HCT116 (cell line): Measurements from ENCODE around the gene FAM43B. TPM values are rescaled to one million over a fixed set of nuclear protein-coding genes. Genes with fewer than 3 reads are reported as not detected.

Experiments
- ATAC-seq: fragments of 200-7000 bp; cut with Tn5 transposase; 2 replicates; pipeline ENCODE4 v1.9.1; 2020; ENCODE audit warnings: mild to moderate bottlenecking, moderate library complexity
- BruUV-seq: library from RNA; stranded (reverse); fragments of 400-500 nt; replicated peaks from 2 replicates; lab custom pipeline; 2021; lab: Mats Ljungman, UMichigan
- CTCF ChIA-PET: fragments of 300-600 bp; sonication (Branson Sonifier 250); formaldehyde crosslinking; loops from one replicate; lab custom pipeline; 2021; ENCODE audit warnings: antibody characterized with exemption; lab: Charles Lee
- POLR2A ChIA-PET: fragments of 300-600, 350-600 bp; sonication (Branson Sonifier 250); formaldehyde crosslinking; loops from one replicate; lab custom pipeline; 2021; ENCODE audit warnings: antibody characterized with exemption; lab: Charles Lee
- RAD21 ChIA-PET, 2 experiments: fragments of 300-600 bp; sonication (Branson Sonifier 250); formaldehyde crosslinking; loops; one replicate each; lab custom pipeline; 2023; ENCODE audit warnings: low total read pairs in 2 of 2; ENCODE audit not compliant: uncharacterized antibody in 2 of 2, unreplicated experiment in 2 of 2, low non-redundant PET in 1 of 2; lab: Charles Lee
- DNase-seq: peaks from one replicate; pipeline ENCODE4 v3.0.0-alpha.2; 2010; ENCODE audit warnings: low read depth, low spot score
- H2AFZ ChIP-seq: fragments of 200-600 bp; shearing (Covaris generic), sonication (generic); 2 replicates; pipeline ENCODE4 v1.6.1; 2017; ENCODE audit warnings: low read depth, mixed run types, mixed read lengths, antibody characterized with exemption, low read length; ENCODE audit not compliant: poor library complexity, severe bottlenecking
- H3K27ac ChIP-seq: 2 replicates; pipeline ENCODE4 v1.5.1; 2012; ENCODE audit warnings: low read depth, low read length
- H3K27me3 ChIP-seq: fragments of 200-600 bp; sonication (generic); 2 replicates; pipeline ENCODE4 v1.6.1; 2016; ENCODE audit warnings: mixed run types, low read length, mixed read lengths; ENCODE audit not compliant: insufficient read depth
- H3K36me3 ChIP-seq, 2 experiments: fragments of 200-500 bp in 1 of 2; fragments of 200-600 bp in 1 of 2; sonication (Bioruptor generic) in 1 of 2; sonication (generic) in 1 of 2; 2 replicates each; pipeline versions ENCODE4 v1.5.1 to v1.6.1; 2014 to 2016; ENCODE audit warnings: low read length in 2 of 2, inconsistent platforms in 1 of 2, mixed read lengths in 1 of 2, mixed run types in 1 of 2; ENCODE audit not compliant: insufficient read depth in 2 of 2, control insufficient read depth in 1 of 2
- H3K4me1 ChIP-seq, 2 experiments: fragments of 200-600 bp in 1 of 2; sonication (generic) in 1 of 2; 2 replicates each; pipeline versions ENCODE4 v1.5.1 to v1.6.1; 2012 to 2017; ENCODE audit warnings: low read length in 2 of 2, inconsistent platforms in 1 of 2, mild to moderate bottlenecking in 1 of 2, mixed read lengths in 1 of 2, mixed run types in 1 of 2, moderate library complexity in 1 of 2; ENCODE audit not compliant: insufficient read depth in 2 of 2, control insufficient read depth in 1 of 2
- H3K4me2 ChIP-seq: fragments of 200-600 bp; sonication (generic); 2 replicates; pipeline ENCODE4 v1.6.1; 2017; ENCODE audit warnings: mixed run types, low read length, mixed read lengths
- H3K4me3 ChIP-seq, 2 experiments: fragments of 200-600 bp in 1 of 2; sonication (generic) in 1 of 2; replicated peaks in 1 of 2; 2 replicates each; pipeline ENCODE4 v1.5.1; 2011 to 2016; ENCODE audit warnings: low read length in 2 of 2, control low read depth in 1 of 2, low read depth in 1 of 2, mild to moderate bottlenecking in 1 of 2, mixed read lengths in 1 of 2, mixed run types in 1 of 2
- H3K79me2 ChIP-seq: fragments of 200-600 bp; sonication (generic); 2 replicates; pipeline ENCODE4 v1.6.1; 2017; ENCODE audit warnings: mild to moderate bottlenecking, mixed run types, low read length, moderate library complexity, mixed read lengths; ENCODE audit not compliant: insufficient read depth
- H3K9ac ChIP-seq: fragments of 200-600 bp; sonication (generic); 2 replicates; pipeline ENCODE4 v1.6.1; 2016; ENCODE audit warnings: low read length, mixed read lengths
- H3K9me2 ChIP-seq: fragments of 200-600 bp; sonication (generic), shearing (Covaris generic); 2 replicates; pipeline ENCODE4 v1.6.1; 2017; ENCODE audit warnings: mixed run types, mild to moderate bottlenecking, moderate library complexity; ENCODE audit not compliant: insufficient read depth
- H3K9me3 ChIP-seq, 2 experiments: fragments of 200-500 bp in 1 of 2; fragments of 200-600 bp in 1 of 2; sonication (Bioruptor generic) in 1 of 2; sonication (generic) in 1 of 2; 2 replicates each; pipeline ENCODE4 v1.6.1; 2014 to 2017; ENCODE audit warnings: low read length in 2 of 2, mixed read lengths in 2 of 2, inconsistent platforms in 1 of 2, low read depth in 1 of 2, mild to moderate bottlenecking in 1 of 2, mixed run types in 1 of 2, moderate library complexity in 1 of 2; ENCODE audit not compliant: control insufficient read depth in 1 of 2, insufficient read depth in 1 of 2
- H4K20me1 ChIP-seq: fragments of 200-600 bp; sonication (generic), shearing (Covaris generic); 2 replicates; pipeline ENCODE4 v1.6.1; 2017; ENCODE audit warnings: mixed run types, mild to moderate bottlenecking, moderate library complexity; ENCODE audit not compliant: insufficient read depth
- ATF3 ChIP-seq: IDR thresholded peaks from 2 replicates; pipeline ENCODE4 v1.6.1; 2012
- ELF1 ChIP-seq: IDR thresholded peaks from 2 replicates; pipeline ENCODE4 v1.6.1; 2012; ENCODE audit warnings: low read depth, borderline replicate concordance
- EZH2 ChIP-seq: fragments of 200-600 bp; sonication (generic); IDR thresholded peaks from 2 replicates; pipeline ENCODE4 v1.6.1; 2017; ENCODE audit warnings: antibody characterized with exemption, mixed run types
- EZH2phosphoT487 ChIP-seq: fragments of 200-600 bp; IDR thresholded peaks from 2 replicates; pipeline ENCODE4 v1.6.1; 2018; ENCODE audit warnings: antibody characterized with exemption, borderline replicate concordance
- FOSL1 ChIP-seq: IDR thresholded peaks from 2 replicates; pipeline ENCODE4 v1.6.1; 2012; ENCODE audit warnings: low read depth
- JUND ChIP-seq: IDR thresholded peaks from 2 replicates; pipeline ENCODE4 v1.6.1; 2012
- RAD21 ChIP-seq: IDR thresholded peaks from 2 replicates; pipeline ENCODE4 v1.6.1; 2012; ENCODE audit warnings: low read depth, mild to moderate bottlenecking
- REST ChIP-seq: IDR thresholded peaks from 2 replicates; pipeline ENCODE4 v1.6.1; 2012; ENCODE audit warnings: low read depth
- SP1 ChIP-seq: IDR thresholded peaks from 2 replicates; pipeline ENCODE4 v1.6.1; 2012; ENCODE audit warnings: low read depth
- SRF ChIP-seq: IDR thresholded peaks from 2 replicates; pipeline ENCODE4 v1.6.1; 2012; ENCODE audit warnings: low read depth
- YY1 ChIP-seq: IDR thresholded peaks from 2 replicates; pipeline ENCODE4 v1.6.1; 2011; ENCODE audit warnings: low read length, low read depth, moderate library complexity, mild to moderate bottlenecking; ENCODE audit not compliant: insufficient replicate concordance; ENCODE audit errors: extremely low read depth
- ZFX ChIP-seq: fragments of 450-650 bp; IDR thresholded peaks from 2 replicates; pipeline ENCODE4 v1.6.1; 2017
- ZNF274 ChIP-seq: fragments of 200-500 bp; sonication (Bioruptor generic); IDR thresholded peaks from 2 replicates; pipeline ENCODE4 v1.6.1; 2014; ENCODE audit warnings: mild to moderate bottlenecking, low read depth, low read length, inconsistent platforms
- intact Hi-C: fragments of 100-400 bp; cut with micrococcal nuclease; formaldehyde crosslinking; loops from 2 replicates; pipeline ENCODE4 v1.10.0; 2022
- total RNA-seq: library from RNA; stranded (reverse); gene quantifications from one replicate; pipeline ENCODE4 v1.2.1, GENCODE V29; 2021; ENCODE audit not compliant: unreplicated experiment
- TF ChIP-seq, protein P1 (sequence below), 3 experiments: fragments of 200-600 bp in 1 of 3; sonication (generic) in 1 of 3; IDR thresholded peaks in 2 of 3; conservative IDR thresholded peaks in 1 of 3; 2 replicates each; pipeline ENCODE4 v1.5.1; 2012 to 2017; ENCODE audit warnings: low read depth in 2 of 3, low read length in 2 of 3, antibody characterized with exemption in 1 of 3, borderline replicate concordance in 1 of 3, control low read depth in 1 of 3, mild to moderate bottlenecking in 1 of 3, mixed read lengths in 1 of 3, mixed run types in 1 of 3, moderate library complexity in 1 of 3; ENCODE audit not compliant: insufficient read depth in 1 of 3

The FAM43B gene
- total RNA-seq, 1 experiment from 2014 or later, result not detected

- ChIA-PET POLR2A (no interaction called here), RAD21 (no interaction called here), CTCF (interaction anchor here (0.6 kb wide), 1 partner anchor 841 kb away, joined by 3 read pairs; no protein-coding TSS in a partner anchor)
- no peak overlapping the region for H2AFZ ChIP-seq
- H3K4me2 ChIP-seq, result no peak overlapping the region
- TF ChIP-seq JUND, result no peak
- TF ChIP-seq EZH2, result no peak
- no peak for TF ChIP-seq REST
- no peak for TF ChIP-seq SRF
- no peak for TF ChIP-seq FOSL1
- TF ChIP-seq, protein P1, sequence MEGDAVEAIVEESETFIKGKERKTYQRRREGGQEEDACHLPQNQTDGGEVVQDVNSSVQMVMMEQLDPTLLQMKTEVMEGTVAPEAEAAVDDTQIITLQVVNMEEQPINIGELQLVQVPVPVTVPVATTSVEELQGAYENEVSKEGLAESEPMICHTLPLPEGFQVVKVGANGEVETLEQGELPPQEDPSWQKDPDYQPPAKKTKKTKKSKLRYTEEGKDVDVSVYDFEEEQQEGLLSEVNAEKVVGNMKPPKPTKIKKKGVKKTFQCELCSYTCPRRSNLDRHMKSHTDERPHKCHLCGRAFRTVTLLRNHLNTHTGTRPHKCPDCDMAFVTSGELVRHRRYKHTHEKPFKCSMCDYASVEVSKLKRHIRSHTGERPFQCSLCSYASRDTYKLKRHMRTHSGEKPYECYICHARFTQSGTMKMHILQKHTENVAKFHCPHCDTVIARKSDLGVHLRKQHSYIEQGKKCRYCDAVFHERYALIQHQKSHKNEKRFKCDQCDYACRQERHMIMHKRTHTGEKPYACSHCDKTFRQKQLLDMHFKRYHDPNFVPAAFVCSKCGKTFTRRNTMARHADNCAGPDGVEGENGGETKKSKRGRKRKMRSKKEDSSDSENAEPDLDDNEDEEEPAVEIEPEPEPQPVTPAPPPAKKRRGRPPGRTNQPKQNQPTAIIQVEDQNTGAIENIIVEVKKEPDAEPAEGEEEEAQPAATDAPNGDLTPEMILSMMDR (IDR thresholded peaks at IDR 0.05 in 2 of 3, conservative IDR thresholded peaks at IDR 0.05 in 1 of 3; ENCODE audit: borderline replicate concordance in 1 of 3, insufficient read depth in 1 of 3, low read depth in 2 of 3, low read length in 2 of 3), result no peak
- TF ChIP-seq ZFX, result no peak
- no peak for TF ChIP-seq ELF1
- no peak for TF ChIP-seq ZNF274
- no peak for TF ChIP-seq SP1
- TF ChIP-seq EZH2phosphoT487, result no peak
- TF ChIP-seq YY1, result no peak
- no peak for TF ChIP-seq RAD21
- TF ChIP-seq ATF3, result no peak
- peaks cover 15% of the 10 kb centered on the region; the same call in 1 of the 2 replicates for H3K27me3 ChIP-seq
- DNase-seq (no peak), ATAC-seq (no peak)
- no peak overlapping the region for H3K27ac ChIP-seq
- no peaks in the 10 kb centered on the region for H3K79me2 ChIP-seq
- H4K20me1 ChIP-seq, result no peaks in the 10 kb centered on the region
- no peaks in the 10 kb centered on the region for H3K4me1 ChIP-seq
- no peak overlapping the region for H3K9ac ChIP-seq
- intact Hi-C loops, result no loop called here
- no peaks in the 10 kb centered on the region for H3K9me3 ChIP-seq
- BruUV-seq, result no TSS peak
- no peaks in the 10 kb centered on the region for H3K36me3 ChIP-seq
- H3K4me3 ChIP-seq, result no peak overlapping the region
- H3K9me2 ChIP-seq, result no peaks in the 10 kb centered on the region
Measured at GRCh38 chr1:20530306-20530705, 22.1 kb upstream of the FAM43B start.
